HL-60 (cell line): Measurements from ENCODE around the gene DLG4.

Experiments used
- DNase-seq, 2 experiments: peaks; one replicate each; pipeline ENCODE4 v3.0.0-alpha.2; 2010 to 2020; ENCODE audit warnings: low read depth in 1 of 2, low spot score in 1 of 2
- H3K27ac ChIP-seq: fragments of 250-450 bp; sonication (Bioruptor Pico); replicated peaks from 2 replicates; pipeline ENCODE4 v1.5.1; 2020; ENCODE audit warnings: mild to moderate bottlenecking, moderate library complexity
- H3K27me3 ChIP-seq: fragments of 250-450 bp; sonication (Bioruptor Pico); 2 replicates; pipeline ENCODE4 v1.5.1; 2021; ENCODE audit warnings: mild to moderate bottlenecking, moderate library complexity; ENCODE audit not compliant: insufficient read depth, poor library complexity, severe bottlenecking
- H3K4me3 ChIP-seq: replicated peaks from 2 replicates; pipeline ENCODE4 v1.5.1; 2011; ENCODE audit warnings: mild to moderate bottlenecking, control low read depth, low read length; ENCODE audit not compliant: insufficient read depth
- GABPA ChIP-seq: IDR thresholded peaks from 2 replicates; pipeline ENCODE4 v1.6.1; 2012; ENCODE audit warnings: low read depth
- POLR2AphosphoS5 ChIP-seq: IDR thresholded peaks from 2 replicates; pipeline ENCODE4 v1.6.1; 2012; ENCODE audit warnings: low read depth
- REST ChIP-seq: IDR thresholded peaks from 2 replicates; pipeline ENCODE4 v1.6.1; 2012; ENCODE audit warnings: low read depth; ENCODE audit not compliant: insufficient replicate concordance
- SPI1 ChIP-seq: IDR thresholded peaks from 2 replicates; pipeline ENCODE4 v1.6.1; 2012; ENCODE audit warnings: low read depth, mild to moderate bottlenecking, borderline replicate concordance
- TF ChIP-seq, protein P1 (sequence below): IDR thresholded peaks from one replicate; pipeline ENCODE4 v1.5.1; 2011; ENCODE audit warnings: low read length, control low read depth, inconsistent platforms; ENCODE audit not compliant: insufficient read depth

Gene DLG4

DNA sequence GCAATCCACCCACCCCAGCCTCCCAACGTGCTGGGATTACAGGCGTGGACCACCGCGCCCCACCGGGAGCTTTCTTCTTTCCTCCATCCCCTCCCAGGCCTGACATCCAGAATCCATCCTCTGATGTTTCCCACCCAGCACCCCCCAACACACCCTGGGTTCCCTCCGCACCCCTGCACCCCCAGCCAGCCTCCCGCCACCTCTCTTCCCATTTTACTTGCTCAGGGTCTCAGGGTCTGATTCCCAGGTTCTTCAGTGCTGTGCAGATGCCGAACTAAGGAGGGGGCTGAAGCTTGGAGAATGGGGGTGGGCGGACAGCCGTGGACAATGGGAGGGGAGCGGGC lies 40.7 kb downstream of the DLG4 start:
- H3K4me3 ChIP-seq = no peak overlapping the region
- DNase-seq = no peak
- TF ChIP-seq SPI1 (no peak), POLR2AphosphoS5 (no peak), GABPA (no peak)
- no peaks in the 10 kb centered on the region for H3K27me3 ChIP-seq
- H3K27ac ChIP-seq = no peak overlapping the region

GRCh38 chr17:7177954-7178477 lies 41.6 kb downstream of the DLG4 start:
- Histone ChIP-seq H3K27me3 (no peaks in the 10 kb centered on the region), H3K4me3 (no peak overlapping the region), H3K27ac (no peak overlapping the region)
- DNase-seq = no peak
- TF ChIP-seq REST (no peak), POLR2AphosphoS5 (no peak), GABPA (no peak), SPI1 (no peak)
- TF ChIP-seq, protein P1, sequence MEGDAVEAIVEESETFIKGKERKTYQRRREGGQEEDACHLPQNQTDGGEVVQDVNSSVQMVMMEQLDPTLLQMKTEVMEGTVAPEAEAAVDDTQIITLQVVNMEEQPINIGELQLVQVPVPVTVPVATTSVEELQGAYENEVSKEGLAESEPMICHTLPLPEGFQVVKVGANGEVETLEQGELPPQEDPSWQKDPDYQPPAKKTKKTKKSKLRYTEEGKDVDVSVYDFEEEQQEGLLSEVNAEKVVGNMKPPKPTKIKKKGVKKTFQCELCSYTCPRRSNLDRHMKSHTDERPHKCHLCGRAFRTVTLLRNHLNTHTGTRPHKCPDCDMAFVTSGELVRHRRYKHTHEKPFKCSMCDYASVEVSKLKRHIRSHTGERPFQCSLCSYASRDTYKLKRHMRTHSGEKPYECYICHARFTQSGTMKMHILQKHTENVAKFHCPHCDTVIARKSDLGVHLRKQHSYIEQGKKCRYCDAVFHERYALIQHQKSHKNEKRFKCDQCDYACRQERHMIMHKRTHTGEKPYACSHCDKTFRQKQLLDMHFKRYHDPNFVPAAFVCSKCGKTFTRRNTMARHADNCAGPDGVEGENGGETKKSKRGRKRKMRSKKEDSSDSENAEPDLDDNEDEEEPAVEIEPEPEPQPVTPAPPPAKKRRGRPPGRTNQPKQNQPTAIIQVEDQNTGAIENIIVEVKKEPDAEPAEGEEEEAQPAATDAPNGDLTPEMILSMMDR = no peak

- no peaks in the 10 kb centered on the region for H3K27me3 ChIP-seq
- peak in 1 of 2 experiments; percentile 40 for DNase-seq
- no peak for TF ChIP-seq SPI1
- TF ChIP-seq REST = no peak
- TF ChIP-seq POLR2AphosphoS5 = no peak
- no peak for TF ChIP-seq GABPA
- TF ChIP-seq, protein P1 = peak; percentile 57
- H3K4me3 ChIP-seq = peak overlapping the region; percentile 9; the same call in 1 of the 2 replicates
- no peak overlapping the region for H3K27ac ChIP-seq
Measured at GRCh38 chr17:7177191-7177953, 42.3 kb downstream of the DLG4 start.

- Histone ChIP-seq H3K4me3 (no peak overlapping the region), H3K27ac (no peak overlapping the region), H3K27me3 (no peaks in the 10 kb centered on the region)
- TF ChIP-seq SPI1 (no peak), GABPA (no peak)
- TF ChIP-seq, protein P1 = no peak
- no peak for DNase-seq
Measured at GRCh38 chr17:7176841-7177190, 42.8 kb downstream of the DLG4 start.
